NB4 (cell line): Measurements from ENCODE around the gene SNAI3.

Source experiments
- CTCF ChIP-seq: IDR thresholded peaks from one replicate; pipeline ENCODE4 v1.5.1; 2012; ENCODE audit warnings: low read depth, low read length
- POLR2A ChIP-seq: IDR thresholded peaks from 2 replicates; pipeline ENCODE4 v1.6.1; 2011; ENCODE audit warnings: mild to moderate bottlenecking; ENCODE audit not compliant: insufficient read length; ENCODE audit errors: extremely low read depth

GRCh38 chr16:88691924-88692560 is 5.7 kb upstream of the SNAI3 start:
- no peak for TF ChIP-seq CTCF
- TF ChIP-seq POLR2A = no peak
